Karpas-422 (cell line): ENCODE measurements around the gene DAP3. TPM values are rescaled to one million over a fixed set of nuclear protein-coding genes. Genes with fewer than 3 reads are reported as not detected.
"Not testable (repeated sequence)": the region's sequence is repeated elsewhere in the genome, so short reads cannot be mapped to it uniquely, and the experiment has no call there.

Experiments used
- DNase-seq: peaks from one replicate; pipeline ENCODE4 v3.0.0-alpha.2; 2015
- H2AFZ ChIP-seq: fragments of 200-600 bp; sonication (generic); 2 replicates; pipeline ENCODE4 v1.6.1; 2014; ENCODE audit warnings: antibody characterized with exemption, low read length, mixed read lengths
- H3K27ac ChIP-seq: fragments of 200-600 bp; sonication (generic); 2 replicates; pipeline ENCODE4 v1.5.1; 2014; ENCODE audit warnings: mild to moderate bottlenecking, low read length, moderate library complexity
- H3K27me3 ChIP-seq: fragments of 200-600 bp; sonication (generic); 2 replicates; pipeline ENCODE4 v1.6.1; 2014; ENCODE audit warnings: low read length, mixed read lengths
- H3K36me3 ChIP-seq: fragments of 200-600 bp; sonication (generic); 2 replicates; pipeline ENCODE4 v1.6.1; 2014; ENCODE audit warnings: low read length, mixed read lengths; ENCODE audit not compliant: insufficient read depth
- H3K4me1 ChIP-seq: fragments of 200-600 bp; sonication (generic); 2 replicates; pipeline ENCODE4 v1.6.1; 2014; ENCODE audit warnings: mild to moderate bottlenecking, low read length, mixed read lengths
- H3K4me2 ChIP-seq: fragments of 200-600 bp; sonication (generic); 2 replicates; pipeline ENCODE4 v1.6.1; 2014; ENCODE audit warnings: low read length, low read depth, mild to moderate bottlenecking; ENCODE audit not compliant: poor library complexity, severe bottlenecking
- H3K4me3 ChIP-seq: fragments of 200-600 bp; sonication (generic); 2 replicates; pipeline ENCODE4 v1.5.1; 2014; ENCODE audit warnings: mild to moderate bottlenecking, antibody characterized with exemption, low read length, mixed read lengths
- H3K79me2 ChIP-seq: fragments of 200-600 bp; sonication (generic); 2 replicates; pipeline ENCODE4 v1.6.1; 2014; ENCODE audit warnings: mild to moderate bottlenecking, low read length, mixed read lengths
- H3K9ac ChIP-seq: fragments of 200-600 bp; sonication (generic); 2 replicates; pipeline ENCODE4 v1.6.0; 2014; ENCODE audit warnings: low read length
- H3K9me2 ChIP-seq: fragments of 200-600 bp; sonication (generic), shearing (Covaris generic); replicated peaks from 2 replicates; pipeline ENCODE4 v1.6.0; 2014; ENCODE audit warnings: mild to moderate bottlenecking, low read length, moderate library complexity; ENCODE audit not compliant: insufficient read depth
- H3K9me3 ChIP-seq: fragments of 300-700, 200-600 bp; sonication (generic); 2 replicates; pipeline ENCODE4 v1.6.1; 2014; ENCODE audit warnings: low read length, mixed read lengths
- H4K20me1 ChIP-seq: fragments of 200-600 bp; sonication (generic); 2 replicates; pipeline ENCODE4 v1.6.1; 2014; ENCODE audit warnings: mild to moderate bottlenecking, antibody characterized with exemption, low read length, low read depth; ENCODE audit not compliant: insufficient read depth
- total RNA-seq: library from RNA; depleted of rRNA; stranded (reverse); fragments of >200 nt; shearing (Covaris generic); gene quantifications from 2 replicates; pipeline ENCODE4 v1.2.3, GENCODE V29; 2014; ENCODE audit warnings: low replicate concordance

Gene DAP3
- total RNA-seq, 1 experiment from 2014 or later, result 102 TPM

DNA sequence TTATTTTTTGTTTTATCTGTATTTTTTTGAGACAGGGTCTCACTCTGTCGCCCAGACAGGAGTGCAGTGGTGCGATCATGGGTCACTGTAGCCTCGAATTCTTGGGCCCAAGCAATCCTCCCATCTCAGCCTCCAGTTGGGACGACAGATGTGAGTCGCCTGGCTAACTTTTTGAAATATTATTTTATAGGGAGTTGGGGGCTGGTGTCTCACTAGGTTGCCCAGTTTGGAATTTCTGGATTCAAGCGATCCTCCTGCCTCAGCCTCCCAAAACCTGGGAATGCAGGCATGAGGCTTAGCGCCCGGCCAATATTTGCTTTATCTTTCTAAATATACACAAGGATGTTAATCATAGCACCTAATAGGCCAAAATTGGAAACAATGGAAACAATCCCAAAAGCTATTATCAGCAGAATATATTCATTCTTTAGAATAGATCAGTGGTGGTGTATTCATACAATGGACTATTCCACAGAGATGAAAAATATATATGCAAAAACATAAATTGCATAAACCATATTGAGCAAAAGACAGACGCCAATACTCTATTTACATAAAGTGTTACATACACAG is 55.9 kb downstream of the DAP3 start:
- peak overlapping the region; percentile 77 for H3K4me2 ChIP-seq
- H3K9ac ChIP-seq, result peak overlapping the region; percentile 71
- peak overlapping the region; percentile 78 for H3K27ac ChIP-seq
- H3K9me2 ChIP-seq, result no peaks in the 10 kb centered on the region
- H3K9me3 ChIP-seq, result no peaks in the 10 kb centered on the region
- no peaks in the 10 kb centered on the region for H3K27me3 ChIP-seq
- no peaks in the 10 kb centered on the region for H3K36me3 ChIP-seq
- peaks cover 6% of the 10 kb centered on the region; the same call in 1 of the 2 replicates for H3K4me1 ChIP-seq
- H4K20me1 ChIP-seq, result no peaks in the 10 kb centered on the region
- H2AFZ ChIP-seq, result peak overlapping the region; percentile 16
- no peak for DNase-seq
- peak overlapping the region; percentile 68 for H3K4me3 ChIP-seq
- no peaks in the 10 kb centered on the region for H3K79me2 ChIP-seq

DNA sequence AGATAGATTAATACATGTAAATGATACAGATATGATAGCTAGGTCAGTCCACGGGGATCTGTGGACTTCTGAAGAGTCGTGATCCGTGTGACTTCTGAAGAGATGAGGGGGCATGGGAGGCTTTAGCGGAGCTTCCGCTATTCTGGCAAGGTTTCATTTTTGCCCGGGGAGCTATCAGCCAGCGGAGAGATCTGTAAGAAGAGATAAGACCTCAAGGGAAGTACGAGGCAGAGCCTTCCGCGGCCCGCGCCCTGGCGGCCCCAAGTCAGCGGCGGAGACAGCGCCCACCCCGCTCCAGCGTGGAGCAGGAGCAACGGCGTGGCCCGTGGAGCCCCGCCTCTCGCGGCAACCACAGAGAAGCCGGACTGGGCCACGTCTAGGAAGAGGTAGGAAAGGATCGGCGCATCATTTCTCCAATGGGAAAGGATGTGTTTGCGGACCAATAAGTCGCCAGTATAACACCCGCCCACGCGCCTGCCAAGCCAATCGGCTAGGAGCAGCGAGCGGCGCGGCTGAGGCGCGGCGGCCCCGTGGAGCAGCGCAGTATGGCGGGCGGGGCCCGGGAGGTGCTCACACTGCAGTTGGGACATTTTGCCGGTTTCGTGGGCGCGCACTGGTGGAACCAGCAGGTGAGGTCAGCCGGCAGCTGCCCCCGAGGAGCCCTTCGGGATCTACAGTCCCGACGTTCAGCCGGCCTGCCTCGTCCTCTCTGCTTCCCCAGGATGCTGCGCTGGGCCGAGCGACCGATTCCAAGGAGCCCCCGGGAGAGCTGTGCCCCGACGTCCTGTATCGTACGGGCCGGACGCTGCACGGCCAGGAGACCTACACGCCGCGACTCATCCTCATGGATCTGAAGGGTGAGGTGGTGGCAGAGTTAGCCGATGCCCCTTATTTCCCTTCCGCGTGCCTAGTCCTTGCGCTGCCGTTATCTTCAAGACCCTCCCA is 56.7 kb downstream of the DAP3 start:
- Histone ChIP-seq H2AFZ (peak overlapping the region; percentile 16), H3K4me3 (peak overlapping the region; percentile 68), H3K27ac (peak overlapping the region; percentile 78), H3K4me2 (peak overlapping the region; percentile 77), H3K9ac (peak overlapping the region; percentile 71)
- H3K27me3 ChIP-seq, H3K9me2 ChIP-seq, H3K4me1 ChIP-seq, H4K20me1 ChIP-seq, H3K79me2 ChIP-seq, H3K9me3 ChIP-seq, H3K36me3 ChIP-seq: not testable (repeated sequence)
- DNase-seq, result peak; percentile 96

DNA sequence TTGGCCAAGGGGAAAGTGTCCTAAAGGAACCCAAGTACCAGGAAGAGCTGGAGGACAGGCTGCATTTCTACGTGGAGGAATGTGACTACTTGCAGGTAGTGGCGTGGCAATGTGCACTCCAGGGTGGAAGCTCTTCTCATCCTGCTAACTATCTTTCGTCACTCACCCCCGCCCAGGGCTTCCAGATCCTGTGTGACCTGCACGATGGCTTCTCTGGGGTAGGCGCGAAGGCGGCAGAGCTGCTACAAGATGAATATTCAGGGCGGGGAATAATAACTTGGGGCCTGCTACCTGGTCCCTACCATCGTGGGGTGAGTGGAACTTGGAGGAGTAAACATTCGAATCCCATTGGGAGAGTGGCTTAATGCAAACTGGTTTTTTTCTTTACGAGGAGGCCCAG is 58.7 kb downstream of the DAP3 start:
- not testable (repeated sequence) for H3K4me1 ChIP-seq, H3K4me2 ChIP-seq, H3K27me3 ChIP-seq, H3K4me3 ChIP-seq, H4K20me1 ChIP-seq, H2AFZ ChIP-seq, H3K9ac ChIP-seq, H3K9me2 ChIP-seq, H3K79me2 ChIP-seq, H3K36me3 ChIP-seq, H3K27ac ChIP-seq, H3K9me3 ChIP-seq, DNase-seq

DNA sequence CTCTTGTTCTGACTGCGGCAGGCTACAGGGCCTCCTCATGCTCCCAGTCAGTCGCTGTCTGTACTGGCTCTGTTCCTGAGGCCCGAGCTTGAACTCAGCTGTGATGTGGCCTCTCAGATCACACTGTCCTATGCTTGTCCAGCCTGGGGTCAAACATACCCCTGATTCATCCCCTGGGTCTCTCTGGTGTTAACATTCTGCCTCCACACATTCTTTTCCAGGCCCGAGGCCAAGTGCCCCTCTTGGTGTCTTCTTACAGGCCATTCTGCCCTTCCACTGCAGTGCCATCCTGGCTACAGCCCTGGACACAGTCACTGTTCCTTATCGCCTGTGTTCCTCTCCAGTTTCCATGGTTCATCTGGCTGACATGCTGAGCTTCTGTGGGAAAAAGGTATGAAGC is 59.2 kb downstream of the DAP3 start:
- H3K36me3 ChIP-seq, H3K4me2 ChIP-seq, H3K27ac ChIP-seq, H3K9me2 ChIP-seq, H3K4me3 ChIP-seq, H3K4me1 ChIP-seq, H3K79me2 ChIP-seq, H3K9me3 ChIP-seq, DNase-seq, H4K20me1 ChIP-seq, H3K9ac ChIP-seq, H3K27me3 ChIP-seq, H2AFZ ChIP-seq: not testable (repeated sequence)

- not testable (repeated sequence) for H3K79me2 ChIP-seq, H3K9me3 ChIP-seq, H3K4me3 ChIP-seq, H3K4me2 ChIP-seq, H3K27me3 ChIP-seq, H3K9ac ChIP-seq, H3K27ac ChIP-seq, H3K4me1 ChIP-seq, H2AFZ ChIP-seq, H4K20me1 ChIP-seq, H3K9me2 ChIP-seq, DNase-seq
- peaks cover 19% of the 10 kb centered on the region for H3K36me3 ChIP-seq
Observed at GRCh38 chr1:155759017-155759416, 70.1 kb downstream of the DAP3 start.

DNA sequence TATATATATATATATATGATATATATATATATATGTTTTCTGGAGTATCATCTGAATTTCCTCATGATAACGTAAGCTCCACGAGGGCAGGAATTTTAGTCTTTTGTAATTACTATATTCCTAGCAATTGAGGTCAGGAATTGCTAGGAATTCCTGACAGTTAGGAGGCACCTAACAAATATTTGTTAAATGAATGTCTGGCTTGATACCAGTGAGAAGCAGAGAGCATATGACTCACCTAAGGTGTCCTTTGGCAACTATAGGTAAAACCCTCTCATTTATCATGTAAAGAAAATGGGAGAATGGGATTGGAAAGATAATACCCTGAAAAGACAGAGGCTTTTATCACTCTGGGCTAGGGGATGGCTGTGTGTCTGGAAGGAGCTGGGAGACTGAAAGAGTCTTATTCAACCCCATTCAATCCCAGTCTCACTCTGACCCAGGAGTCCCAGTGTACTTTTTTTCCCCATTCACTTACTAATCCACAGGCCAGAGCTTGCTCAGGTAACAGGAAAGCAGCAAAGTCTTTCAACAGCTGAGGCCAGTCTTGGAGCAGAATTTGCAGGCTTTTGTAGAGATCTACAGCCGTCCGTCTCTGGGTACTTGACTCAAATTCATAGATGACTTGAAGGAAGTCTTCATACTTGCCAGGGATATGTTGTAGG is 71.2 kb downstream of the DAP3 start:
- Histone ChIP-seq H3K27me3 (no peaks in the 10 kb centered on the region), H3K4me3 (no peak overlapping the region), H4K20me1 (no peaks in the 10 kb centered on the region), H3K79me2 (no peaks in the 10 kb centered on the region), H3K4me2 (no peak overlapping the region), H3K4me1 (no peaks in the 10 kb centered on the region), H3K9ac (no peak overlapping the region), H3K27ac (no peak overlapping the region), H3K9me2 (no peaks in the 10 kb centered on the region), H3K36me3 (peaks cover 19% of the 10 kb centered on the region), H2AFZ (no peak overlapping the region), H3K9me3 (no peaks in the 10 kb centered on the region)
- no peak for DNase-seq

- H3K27me3 ChIP-seq, result no peaks in the 10 kb centered on the region
- DNase-seq, result no peak
- H3K79me2 ChIP-seq, result no peaks in the 10 kb centered on the region
- H3K36me3 ChIP-seq, result peaks cover 19% of the 10 kb centered on the region
- H3K9me2 ChIP-seq, result no peaks in the 10 kb centered on the region
- H3K27ac ChIP-seq, result no peak overlapping the region
- H2AFZ ChIP-seq, result no peak overlapping the region
- no peaks in the 10 kb centered on the region for H3K9me3 ChIP-seq
- H3K4me1 ChIP-seq, result no peaks in the 10 kb centered on the region
- H3K4me2 ChIP-seq, result no peak overlapping the region
- H3K9ac ChIP-seq, result no peak overlapping the region
- H4K20me1 ChIP-seq, result no peaks in the 10 kb centered on the region
- H3K4me3 ChIP-seq, result no peak overlapping the region
Observed at GRCh38 chr1:155760751-155761475, 72.0 kb downstream of the DAP3 start.
